ENCODE data around the gene PEF1.

PEF1 gene

GRCh38 chr1:31627301-31627929 is 17.3 kb downstream of the PEF1 start:
- no peak for TF ChIP-seq Cebpa-rat (IDR thresholded peaks at IDR 0.05)
- H4K20me1 ChIP-seq: peaks cover 0 to 46% (median 4%) of the 10 kb centered on the region in 11 experiments; a peak in 10 of 22 replicates
- H3K27ac ChIP-seq: peak overlapping the region in 8 of 11 experiments; percentile 7 to 69 (median 53); a peak in 13 of 22 replicates
- peak overlapping the region in 8 of 11 experiments; percentile 18 to 75 (median 54); a peak in 13 of 22 replicates for H3K4me2 ChIP-seq
- peak overlapping the region in 9 of 11 experiments; percentile 5 to 48 (median 31); a peak in 10 of 22 replicates for H3K9ac ChIP-seq
- no peaks in the 10 kb centered on the region for H3K27me3 ChIP-seq
- no peak overlapping the region for H3K4me3 ChIP-seq
- no peaks in the 10 kb centered on the region for H3K9me3 ChIP-seq (replicated peaks in 1 of 11)
- peaks cover 32 to 60% (median 52%) of the 10 kb centered on the region in 10 experiments for H3K4me1 ChIP-seq
- peaks cover 46 to 57% (median 50%) of the 10 kb centered on the region in 11 experiments for H3K36me3 ChIP-seq

- peaks cover 37 to 48% (median 41%) of the 10 kb centered on the region in 11 experiments for H3K36me3 ChIP-seq
- H3K4me2 ChIP-seq: peak overlapping the region in 8 of 11 experiments; percentile 18 to 75 (median 54); a peak in 13 of 22 replicates
- H3K27me3 ChIP-seq: no peaks in the 10 kb centered on the region
- no peaks in the 10 kb centered on the region for H3K9me3 ChIP-seq (replicated peaks in 1 of 11)
- H3K9ac ChIP-seq: peak overlapping the region in 8 of 11 experiments; percentile 7 to 48 (median 36); a peak in 10 of 22 replicates
- H3K27ac ChIP-seq: peak overlapping the region in 9 of 11 experiments; percentile 7 to 69 (median 62); a peak in 16 of 22 replicates
- peaks cover 0 to 40% (median 0%) of the 10 kb centered on the region in 11 experiments; a peak in 4 of 22 replicates for H4K20me1 ChIP-seq
- H3K4me3 ChIP-seq: no peak overlapping the region
- peaks cover 23 to 58% (median 46%) of the 10 kb centered on the region in 10 experiments for H3K4me1 ChIP-seq
- no peak for TF ChIP-seq Cebpa-rat (IDR thresholded peaks at IDR 0.05)
Measured at GRCh38 chr1:31626223-31627207, 18.2 kb downstream of the PEF1 start.

- peaks cover 19 to 58% (median 45%) of the 10 kb centered on the region in 10 experiments for H3K4me1 ChIP-seq
- peak overlapping the region in 8 of 11 experiments; percentile 30 to 69 (median 63); a peak in 14 of 22 replicates for H3K27ac ChIP-seq
- peaks cover 0 to 36% (median 0%) of the 10 kb centered on the region in 11 experiments; a peak in 4 of 22 replicates for H4K20me1 ChIP-seq
- peak overlapping the region in 4 of 11 experiments; percentile 8 to 44 (median 10); a peak in 1 of 22 replicates for H3K9ac ChIP-seq
- no peak for TF ChIP-seq Cebpa-rat (IDR thresholded peaks at IDR 0.05)
- no peaks in the 10 kb centered on the region for H3K27me3 ChIP-seq
- no peak overlapping the region for H3K4me3 ChIP-seq
- H3K9me3 ChIP-seq (replicated peaks in 1 of 11): no peaks in the 10 kb centered on the region
- H3K36me3 ChIP-seq: peaks cover 29 to 39% (median 33%) of the 10 kb centered on the region in 11 experiments
- H3K4me2 ChIP-seq: peak overlapping the region in 5 of 11 experiments; percentile 24 to 75 (median 63); a peak in 11 of 22 replicates
Measured at GRCh38 chr1:31625561-31626222, 19.0 kb downstream of the PEF1 start.

- peak overlapping the region in 8 of 11 experiments; percentile 30 to 69 (median 63); a peak in 16 of 22 replicates for H3K27ac ChIP-seq
- peaks cover 21 to 32% (median 25%) of the 10 kb centered on the region in 11 experiments for H3K36me3 ChIP-seq
- no peaks in the 10 kb centered on the region for H3K9me3 ChIP-seq (replicated peaks in 1 of 11)
- H3K27me3 ChIP-seq: no peaks in the 10 kb centered on the region
- H3K4me1 ChIP-seq: peaks cover 24 to 63% (median 48%) of the 10 kb centered on the region in 10 experiments
- H3K4me2 ChIP-seq: peak overlapping the region; percentile 29 to 81 (median 62); a peak in 20 of 22 replicates
- H4K20me1 ChIP-seq: peaks cover 0 to 28% (median 0%) of the 10 kb centered on the region in 11 experiments; a peak in 4 of 22 replicates
- TF ChIP-seq Cebpa-rat (IDR thresholded peaks at IDR 0.05): no peak
- H3K4me3 ChIP-seq: no peak overlapping the region
- peak overlapping the region in 1 of 11 experiments; percentile 30; a peak in 1 of 22 replicates for H3K9ac ChIP-seq
Measured at GRCh38 chr1:31624731-31625514, 19.8 kb downstream of the PEF1 start.

- peaks cover 15 to 26% (median 19%) of the 10 kb centered on the region in 11 experiments for H3K36me3 ChIP-seq
- peaks cover 0 to 25% (median 0%) of the 10 kb centered on the region in 11 experiments; a peak in 2 of 22 replicates for H4K20me1 ChIP-seq
- peaks cover 30 to 69% (median 54%) of the 10 kb centered on the region in 10 experiments for H3K4me1 ChIP-seq
- H3K27me3 ChIP-seq: no peaks in the 10 kb centered on the region
- H3K4me3 ChIP-seq: no peak overlapping the region
- peak overlapping the region; percentile 29 to 81 (median 62) for H3K4me2 ChIP-seq
- TF ChIP-seq Cebpa-rat (IDR thresholded peaks at IDR 0.05): peak in 2 of 11 experiments; percentile 16 to 29; a peak in 1 of 22 replicates
- H3K27ac ChIP-seq: peak overlapping the region in 8 of 11 experiments; percentile 30 to 69 (median 63); a peak in 16 of 22 replicates
- peak overlapping the region in 3 of 11 experiments; percentile 14 to 30 (median 25); a peak in 2 of 22 replicates for H3K9ac ChIP-seq
- H3K9me3 ChIP-seq (replicated peaks in 1 of 11): no peaks in the 10 kb centered on the region
Measured at GRCh38 chr1:31624309-31624708, 20.4 kb downstream of the PEF1 start.

- peak overlapping the region; percentile 29 to 81 (median 62) for H3K4me2 ChIP-seq
- peak overlapping the region in 5 of 11 experiments; percentile 29 to 66 (median 59); a peak in 6 of 22 replicates for H3K27ac ChIP-seq
- peaks cover 5 to 16% (median 10%) of the 10 kb centered on the region in 11 experiments; a peak in 20 of 22 replicates for H3K36me3 ChIP-seq
- H4K20me1 ChIP-seq: peaks cover 0 to 17% (median 0%) of the 10 kb centered on the region in 11 experiments; a peak in 2 of 22 replicates
- peaks cover 40 to 78% (median 64%) of the 10 kb centered on the region in 10 experiments for H3K4me1 ChIP-seq
- no peak overlapping the region for H3K4me3 ChIP-seq
- H3K9me3 ChIP-seq (replicated peaks in 1 of 11): no peaks in the 10 kb centered on the region
- no peak overlapping the region for H3K9ac ChIP-seq
- no peak for TF ChIP-seq Cebpa-rat (IDR thresholded peaks at IDR 0.05)
- H3K27me3 ChIP-seq: 0 out of 22 replicates have a peak, but pooled peaks cover 0 to 5% (median 0%) of the 10 kb centered on the region in 11 experiments
Measured at GRCh38 chr1:31623365-31623764, 21.3 kb downstream of the PEF1 start.
